WTC11 (cell line): ENCODE data around the gene KRTAP24-1.

Experiments used
- ATF1 ChIP-seq: sonication (generic); formaldehyde crosslinking; IDR thresholded peaks from 2 replicates; pipeline ENCODE4 v1.8.1; 2023; ENCODE audit warnings: mild to moderate bottlenecking, moderate library complexity, missing genetic modification reagents
- CREB1 ChIP-seq: sonication (generic); formaldehyde crosslinking; IDR thresholded peaks from 2 replicates; pipeline ENCODE4 v1.8.0; 2023; ENCODE audit warnings: mild to moderate bottlenecking, missing genetic modification reagents
- JUN ChIP-seq: sonication (generic); formaldehyde crosslinking; IDR thresholded peaks from 2 replicates; pipeline ENCODE4 v1.8.0; 2023; ENCODE audit warnings: mild to moderate bottlenecking, missing genetic modification reagents
- NR1H2 ChIP-seq: sonication (generic); formaldehyde crosslinking; IDR thresholded peaks from 2 replicates; pipeline ENCODE4 v1.9.0; 2021; ENCODE audit warnings: mild to moderate bottlenecking, moderate library complexity, missing genetic modification reagents
- TEAD4 ChIP-seq: sonication (generic); formaldehyde crosslinking; IDR thresholded peaks from 2 replicates; pipeline ENCODE4 v1.8.0; 2022; ENCODE audit warnings: mild to moderate bottlenecking, missing genetic modification reagents
- ZNF138 ChIP-seq: sonication (generic); formaldehyde crosslinking; conservative IDR thresholded peaks from 2 replicates; pipeline ENCODE4 v1.8.1; 2022; ENCODE audit warnings: mild to moderate bottlenecking, moderate library complexity, missing genetic modification reagents
- ZNF263 ChIP-seq: sonication (generic); formaldehyde crosslinking; IDR thresholded peaks from 2 replicates; pipeline ENCODE4 v1.8.1; 2022; ENCODE audit warnings: low read depth, mild to moderate bottlenecking, moderate library complexity, missing genetic modification reagents
- TF ChIP-seq, protein P1 (sequence below): fragments of 200-600 bp; IDR thresholded peaks from 2 replicates; pipeline ENCODE4 v1.8.0; 2022; ENCODE audit warnings: antibody characterized with exemption
- TF ChIP-seq, protein P2 (sequence below): sonication (generic); formaldehyde crosslinking; IDR thresholded peaks from 2 replicates; pipeline ENCODE4 v1.8.0; 2022; ENCODE audit warnings: mild to moderate bottlenecking, missing genetic modification reagents

DNA sequence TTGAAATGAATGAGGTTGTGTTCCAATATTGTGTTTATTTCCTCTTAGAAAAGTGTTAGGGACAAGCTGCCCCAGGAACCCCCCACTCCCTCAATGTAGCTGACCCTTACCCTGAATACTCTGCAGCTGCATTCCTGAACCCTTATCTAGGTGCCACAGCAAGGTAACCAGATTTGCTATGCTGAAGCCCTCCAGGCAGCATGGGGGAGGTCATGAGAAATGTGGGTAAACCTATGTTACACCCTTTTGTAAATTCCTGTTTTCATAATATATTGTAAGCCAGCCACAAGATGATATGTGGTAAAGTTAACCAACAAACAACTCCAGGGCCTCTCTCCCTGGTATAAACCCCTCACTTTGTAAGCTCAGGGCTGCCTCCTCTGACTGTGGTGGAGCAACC, 39.1 kb downstream of the KRTAP24-1 start:
- TF ChIP-seq, protein P1, sequence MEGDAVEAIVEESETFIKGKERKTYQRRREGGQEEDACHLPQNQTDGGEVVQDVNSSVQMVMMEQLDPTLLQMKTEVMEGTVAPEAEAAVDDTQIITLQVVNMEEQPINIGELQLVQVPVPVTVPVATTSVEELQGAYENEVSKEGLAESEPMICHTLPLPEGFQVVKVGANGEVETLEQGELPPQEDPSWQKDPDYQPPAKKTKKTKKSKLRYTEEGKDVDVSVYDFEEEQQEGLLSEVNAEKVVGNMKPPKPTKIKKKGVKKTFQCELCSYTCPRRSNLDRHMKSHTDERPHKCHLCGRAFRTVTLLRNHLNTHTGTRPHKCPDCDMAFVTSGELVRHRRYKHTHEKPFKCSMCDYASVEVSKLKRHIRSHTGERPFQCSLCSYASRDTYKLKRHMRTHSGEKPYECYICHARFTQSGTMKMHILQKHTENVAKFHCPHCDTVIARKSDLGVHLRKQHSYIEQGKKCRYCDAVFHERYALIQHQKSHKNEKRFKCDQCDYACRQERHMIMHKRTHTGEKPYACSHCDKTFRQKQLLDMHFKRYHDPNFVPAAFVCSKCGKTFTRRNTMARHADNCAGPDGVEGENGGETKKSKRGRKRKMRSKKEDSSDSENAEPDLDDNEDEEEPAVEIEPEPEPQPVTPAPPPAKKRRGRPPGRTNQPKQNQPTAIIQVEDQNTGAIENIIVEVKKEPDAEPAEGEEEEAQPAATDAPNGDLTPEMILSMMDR, result no peak
- no peak for TF ChIP-seq TEAD4
- TF ChIP-seq NR1H2 (CRISPR knock-in tag), result no peak
- TF ChIP-seq ZNF263 (CRISPR knock-in tag), result no peak
- TF ChIP-seq, protein P2, sequence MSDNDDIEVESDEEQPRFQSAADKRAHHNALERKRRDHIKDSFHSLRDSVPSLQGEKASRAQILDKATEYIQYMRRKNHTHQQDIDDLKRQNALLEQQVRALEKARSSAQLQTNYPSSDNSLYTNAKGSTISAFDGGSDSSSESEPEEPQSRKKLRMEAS (CRISPR knock-in tag), result no peak
- no peak for TF ChIP-seq ATF1 (CRISPR knock-in tag)
- TF ChIP-seq JUN (CRISPR knock-in tag), result no peak
- TF ChIP-seq CREB1 (CRISPR knock-in tag), result no peak
- no peak for TF ChIP-seq ZNF138 (CRISPR knock-in tag)
